Stomach (tissue), 9 donors: ENCODE measurements around the gene SELL. TPM values are rescaled to one million over a fixed set of nuclear protein-coding genes. Genes with fewer than 3 reads are reported as not detected.

ENCODE experiments used
- DNase-seq, 2 donors: peaks; one replicate each; pipeline versions ENCODE4 v3.0.0 to v3.0.0-alpha.2; 2013 to 2019
- H3K27ac ChIP-seq, 5 donors: fragments of 200-600 bp in 4 of 5; sonication (generic) in 4 of 5; one replicate each; pipeline ENCODE4 v1.5.1; 2013 to 2019; ENCODE audit warnings: mild to moderate bottlenecking in 1 of 5, moderate library complexity in 1 of 5
- H3K27me3 ChIP-seq, 3 donors: fragments of 200-600 bp; sonication (generic); one replicate each; pipeline ENCODE4 v1.5.1; 2017 to 2019; ENCODE audit warnings: mixed run types in 1 of 3
- H3K36me3 ChIP-seq, 4 donors: fragments of 200-600 bp; sonication (generic); 1 replicate in 3 of 4; 2 replicates in 1 of 4; pipeline ENCODE4 v1.5.1; 2016 to 2019
- H3K4me1 ChIP-seq, 4 donors: fragments of 200-600 bp; sonication (generic); one replicate each; pipeline ENCODE4 v1.5.1; 2016 to 2019
- H3K4me3 ChIP-seq, 4 donors: fragments of 200-600 bp; sonication (generic) in 3 of 4; one replicate each; pipeline ENCODE4 v1.5.1; 2016 to 2019; ENCODE audit warnings: mild to moderate bottlenecking in 1 of 4
- H3K9me3 ChIP-seq, 4 donors: fragments of 200-600 bp; sonication (generic); one replicate each; pipeline ENCODE4 v1.5.1; 2016 to 2019
- CTCF ChIP-seq, 7 experiments: fragments of 450-650 bp in 4 of 7; fragments of 200-600 bp in 3 of 7; sonication (generic) in 3 of 7; IDR thresholded peaks; one replicate each; pipeline ENCODE4 v1.5.1; 2016 to 2019; ENCODE audit warnings: antibody characterized with exemption in 7 of 7, control low read depth in 2 of 7, mild to moderate bottlenecking in 1 of 7
- EP300 ChIP-seq: sonication (generic); formaldehyde crosslinking; IDR thresholded peaks from one replicate; pipeline ENCODE4 v1.6.1; 2017; ENCODE audit warnings: antibody characterized with exemption
- POLR2A ChIP-seq, 4 donors: fragments of 450-650 bp; IDR thresholded peaks; one replicate each; pipeline ENCODE4 v1.6.1; 2016; ENCODE audit warnings: antibody characterized with exemption in 4 of 4, control low read depth in 2 of 4, mild to moderate bottlenecking in 1 of 4, moderate library complexity in 1 of 4
- POLR2AphosphoS5 ChIP-seq, 3 donors: sonication (generic); formaldehyde crosslinking; IDR thresholded peaks; one replicate each; pipeline ENCODE4 v1.6.1; 2016; ENCODE audit warnings: antibody characterized with exemption in 3 of 3
- WGBS, 5 donors: extraction: QIAGEN DNeasy Blood & Tissue Kit in 3 of 5; methylation state at CpG; one replicate each; pipeline versions ENCODE4 v1.1.5 to v1.1.7; 2013 to 2018; 5-methylcytosine and 5-hydroxymethylcytosine counted together
- intact Hi-C: fragments of 100-400 bp; cut with DNase I; formaldehyde crosslinking; loops from one replicate; pipeline ENCODE4 v1.15.1; 2023; ENCODE audit warnings: low total_unique reads
- polyA plus RNA-seq, 3 donors: library from polyadenylated mRNA; stranded (reverse); fragments of 200-250 nt; gene quantifications; one replicate each; pipeline ENCODE4 v1.2.3, GENCODE V29; 2013
- total RNA-seq, 5 donors: library from RNA; depleted of rRNA; stranded (reverse); fragments of >200 nt; gene quantifications; one replicate each; pipeline versions ENCODE4 v1.1.0 to v1.2.3, GENCODE V29; 2014 to 2016
- donor health status: healthy with polysubstance abuse.
- donor health status: Bipolar disorder and iron deficiency.
- donor health status: healthy.

Gene SELL
- total and polyA plus RNA-seq, 8 donors: 1.1 to 11.9 (median 2.9) TPM; not detected in 3

DNA sequence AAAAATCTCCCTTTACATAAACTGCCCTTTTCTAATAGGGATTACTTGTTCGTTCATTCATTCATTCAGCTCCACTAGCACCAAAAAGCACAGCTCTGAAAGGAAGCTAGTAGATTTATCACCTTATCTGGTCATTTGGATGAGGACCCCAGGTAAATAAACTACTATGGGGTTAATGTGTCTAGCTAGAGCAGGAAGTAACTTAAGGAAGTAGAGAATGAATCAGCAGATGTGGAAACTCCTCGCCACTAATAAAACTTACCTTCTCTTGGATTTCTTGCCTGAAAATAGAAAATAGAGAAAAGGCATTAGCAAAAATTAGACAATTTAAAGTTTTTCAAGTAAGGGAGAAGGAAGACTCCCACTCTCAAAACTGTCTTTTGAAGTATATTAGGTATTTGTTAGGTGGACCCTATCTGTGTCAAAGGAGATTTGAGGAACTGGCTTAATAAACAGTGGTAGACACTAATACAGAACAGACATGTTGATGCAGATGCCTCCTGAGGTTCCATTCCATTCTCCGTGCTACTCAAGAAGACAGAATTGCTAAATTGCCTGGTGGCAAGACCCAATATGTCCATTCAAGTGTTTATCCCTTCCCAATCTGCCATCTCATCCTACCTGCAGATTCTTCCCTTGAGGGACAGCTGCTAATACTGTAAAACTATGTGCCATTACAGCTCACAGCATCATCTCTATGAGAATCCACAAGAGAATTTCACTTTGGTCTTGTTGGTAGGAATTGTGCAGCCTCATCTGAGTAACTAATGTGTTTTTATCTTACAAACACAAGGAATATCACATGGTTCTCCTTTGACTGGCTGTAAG lies 14.9 kb downstream of the SELL start:
- Histone ChIP-seq H3K36me3 (no peaks in the 10 kb centered on the region), H3K4me3 (no peak overlapping the region), H3K9me3 (no peaks in the 10 kb centered on the region), H3K27ac (peak overlapping the region in 1 of 5 donors; percentile 47), H3K4me1 (peaks cover 0 to 20% (median 0%) of the 10 kb centered on the region in 4 donors), H3K27me3 (no peaks in the 10 kb centered on the region)
- intact Hi-C loops: no loop called here
- WGBS, 5 donors: 62 to 79% (median 65%) methylated on average over 3 of the region's 3 CpGs
- TF ChIP-seq EP300 (no peak), CTCF (IDR thresholded peaks at IDR 0.05) (no peak), POLR2AphosphoS5 (IDR thresholded peaks at IDR 0.05) (no peak), POLR2A (IDR thresholded peaks at IDR 0.05) (no peak)
- DNase-seq: no peak

DNA sequence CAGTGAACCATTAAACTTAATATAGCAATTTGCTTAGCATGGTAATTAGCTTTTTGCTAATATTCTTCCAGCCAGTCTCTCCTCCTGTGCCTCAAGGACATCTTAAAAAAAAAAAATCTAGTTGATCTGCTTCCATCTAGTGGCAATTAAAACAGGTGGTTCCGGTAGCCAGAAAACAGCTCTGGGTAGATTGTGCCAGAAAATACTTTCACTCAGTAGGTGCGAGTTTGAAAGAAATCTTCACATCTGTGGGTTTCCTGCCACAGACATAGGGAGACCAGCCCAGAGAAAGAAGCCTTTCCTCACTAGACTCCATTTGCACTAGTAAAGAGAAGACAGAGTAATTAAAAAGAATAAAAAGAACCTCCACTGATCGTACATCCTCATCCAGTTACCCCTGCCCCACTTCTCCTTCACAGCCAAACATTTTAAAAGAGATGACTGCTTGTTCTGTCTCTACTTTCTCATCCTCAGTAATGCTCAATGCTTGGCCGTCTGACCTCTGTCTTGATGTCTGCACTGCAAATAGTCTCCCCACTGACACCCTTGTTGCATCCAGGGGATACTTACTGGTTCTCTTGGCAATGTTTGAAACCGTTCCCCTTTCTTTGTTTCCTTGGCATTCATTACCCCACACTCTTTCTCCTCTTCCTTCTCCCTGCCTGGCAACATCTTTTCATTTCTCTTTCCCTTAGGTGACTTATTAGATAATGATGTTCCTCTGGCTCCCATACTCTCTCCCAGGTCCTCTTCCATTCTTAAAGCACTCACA lies 16.9 kb downstream of the SELL start:
- Histone ChIP-seq H3K27me3 (no peaks in the 10 kb centered on the region), H3K27ac (peak overlapping the region in 1 of 5 donors; percentile 26), H3K4me1 (peaks cover 0 to 20% (median 0%) of the 10 kb centered on the region in 4 donors), H3K9me3 (no peaks in the 10 kb centered on the region), H3K4me3 (no peak overlapping the region), H3K36me3 (no peaks in the 10 kb centered on the region)
- intact Hi-C loops: no loop called here
- TF ChIP-seq POLR2A (IDR thresholded peaks at IDR 0.05) (no peak), POLR2AphosphoS5 (IDR thresholded peaks at IDR 0.05) (no peak), CTCF (IDR thresholded peaks at IDR 0.05) (peak in 1 of 7 experiments; percentile 10), EP300 (no peak)
- WGBS, 5 donors: 51 to 59% (median 54%) methylated on average over 5 of the region's 5 CpGs
- DNase-seq: peak in 1 of 2 donors; percentile 44

DNA sequence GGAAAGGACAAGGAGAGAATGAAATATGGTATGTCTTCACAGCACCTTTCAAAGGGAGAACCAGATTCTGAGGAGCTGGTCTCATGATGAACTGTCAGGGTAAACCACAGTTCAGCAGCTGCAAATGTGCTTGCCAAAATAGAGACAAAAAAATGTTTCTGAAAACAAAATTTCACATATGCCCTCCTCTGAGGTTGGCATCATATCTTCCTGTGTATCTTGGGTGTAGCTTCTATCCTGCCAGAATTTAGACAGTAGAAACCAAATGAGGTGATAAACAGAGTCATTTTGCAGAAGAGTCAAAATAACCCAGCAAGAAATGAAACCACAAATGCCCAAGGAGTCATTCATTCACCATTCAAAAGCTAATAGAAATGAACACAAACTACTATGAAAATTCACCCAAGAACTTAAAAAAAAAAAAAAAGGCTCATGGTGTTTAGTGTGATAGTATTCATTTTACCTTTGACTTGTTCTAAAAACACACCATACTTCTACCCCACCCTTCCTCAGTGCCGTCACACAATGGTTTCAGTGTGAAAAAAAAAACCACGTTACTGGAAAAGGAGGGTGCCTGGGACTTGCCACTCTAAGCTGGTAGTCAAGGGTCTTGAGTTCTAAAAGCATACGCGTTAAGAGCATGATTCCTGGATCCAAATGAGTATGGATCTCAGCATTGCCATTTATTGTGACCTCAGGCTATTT lies 18.5 kb downstream of the SELL start:
- TF ChIP-seq EP300: no peak
- TF ChIP-seq POLR2AphosphoS5 (IDR thresholded peaks at IDR 0.05): no peak
- no peak for TF ChIP-seq CTCF (IDR thresholded peaks at IDR 0.05)
- no peak for TF ChIP-seq POLR2A (IDR thresholded peaks at IDR 0.05)
- WGBS, 5 donors: 64 to 77% (median 74%) methylated on average over 4 of the region's 4 CpGs
- H3K27ac ChIP-seq: no peak overlapping the region

GRCh38 chr1:169690489-169690888 lies 20.9 kb downstream of the SELL start:
- no peak for DNase-seq
- no peak overlapping the region for H3K27ac ChIP-seq
- no peak overlapping the region for H3K4me3 ChIP-seq
- no peaks in the 10 kb centered on the region for H3K9me3 ChIP-seq
- no peaks in the 10 kb centered on the region for H3K27me3 ChIP-seq
- no peaks in the 10 kb centered on the region for H3K36me3 ChIP-seq
- intact Hi-C loops: no loop called here
- H3K4me1 ChIP-seq: peaks cover 0 to 12% (median 0%) of the 10 kb centered on the region in 4 donors
- TF ChIP-seq POLR2AphosphoS5 (IDR thresholded peaks at IDR 0.05) (no peak), EP300 (no peak), CTCF (IDR thresholded peaks at IDR 0.05) (no peak), POLR2A (IDR thresholded peaks at IDR 0.05) (no peak)

More for the DNA sequence above, 18.5 kb downstream of the SELL start:
- peak in 1 of 2 donors; percentile 39 for DNase-seq
- intact Hi-C loops: no loop called here
- no peaks in the 10 kb centered on the region for H3K27me3 ChIP-seq
- no peaks in the 10 kb centered on the region for H3K9me3 ChIP-seq
- H3K36me3 ChIP-seq: no peaks in the 10 kb centered on the region
- peaks cover 0 to 20% (median 0%) of the 10 kb centered on the region in 4 donors for H3K4me1 ChIP-seq
- no peak overlapping the region for H3K4me3 ChIP-seq
